Right lobe of liver (tissue), 4 donors: ENCODE data around the gene SYT14.
A peak's percentile ranks its signal among the peaks of the same experiment; 100 is the strongest.

ENCODE experiments used
- CTCF ChIP-seq, 4 donors: fragments of 200-600 bp in 3 of 4; fragments of 450-650 bp in 1 of 4; IDR thresholded peaks; one replicate each; pipeline versions ENCODE4 v1.5.1 to v1.8.0; 2016 to 2022; ENCODE audit warnings: antibody characterized with exemption in 4 of 4, mild to moderate bottlenecking in 2 of 4
- POLR2A ChIP-seq: fragments of 450-650 bp; IDR thresholded peaks from one replicate; pipeline ENCODE4 v1.6.1; 2017; ENCODE audit warnings: antibody characterized with exemption, mild to moderate bottlenecking
- donor health status: DM: no; HTN: no; CAD: no.
- donor health status: DM: no; HTN: no; CAD: no.
- donor health status: DM: no; HTN: yes; CAD: no.

DNA sequence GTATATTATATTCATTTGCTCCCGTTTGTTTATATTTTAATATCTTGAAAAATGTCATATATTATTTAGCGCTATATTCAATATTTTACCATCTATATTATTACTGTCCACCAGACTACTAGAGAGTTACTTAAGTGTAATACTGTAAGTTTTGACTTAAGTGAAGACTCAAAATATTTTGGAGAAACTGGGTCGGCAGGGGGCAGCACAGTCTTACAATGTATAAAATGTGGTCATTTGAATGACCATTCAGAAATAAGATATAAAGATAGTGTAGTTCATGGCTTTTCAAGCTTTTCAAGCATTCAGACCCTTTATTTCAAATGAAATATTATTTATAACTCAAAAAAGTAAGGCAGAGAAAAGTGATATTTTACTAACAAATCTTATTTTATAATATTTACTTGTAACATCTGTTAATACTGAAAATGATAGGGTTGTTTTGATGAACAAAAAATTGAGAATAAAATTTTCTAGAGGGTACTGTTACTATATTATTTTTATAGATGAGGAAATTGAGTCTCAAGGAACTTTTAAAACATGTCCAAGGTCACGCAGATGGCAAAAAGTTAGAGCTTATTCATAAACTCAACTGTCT lies 205.5 kb downstream of the SYT14 start:
- TF ChIP-seq CTCF (IDR thresholded peaks at IDR 0.05) (peak; percentile 58 to 69 (median 64)), POLR2A (no peak)
